Measurements from ENCODE around the gene RDM1. TPM values are rescaled to one million over a fixed set of nuclear protein-coding genes. Genes with fewer than 3 reads are reported as not detected.

Gene RDM1
- 1 to 10 TPM in 1 of 3 donors, under 1 TPM in 1, not detected in 1; 0.82 to 1.7 TPM for polyA plus RNA-seq

- Mint-ChIP-seq H3K27me3 (ENCODE audit: low read depth in 3 of 3) (peaks cover 3 to 4% (median 3%) of the 10 kb centered on the region in 3 donors), H3K36me3 (peaks cover 0 to 11% (median 11%) of the 10 kb centered on the region in 3 donors), H3K4me1 (peaks cover 26 to 32% of the 10 kb centered on the region in 2 donors), H3K9me3 (no peaks in the 10 kb centered on the region), H3K27ac (peak within 1 kb of the TSS; percentile 56 to 87 (median 76)), H3K4me3 (peak within 1 kb of the TSS; percentile 88 to 93 (median 89))
- peak; percentile 71 to 75 (median 75) for DNase-seq
These were observed at the start of gene RDM1 for GRCh38 chr17:35930211-35931065. Gene RDM1 (minus strand): TSS chr17:35930773. CDS start chr17:35930727, 46 bp downstream.

- no peak for DNase-seq
- peaks cover 0 to 19% (median 8%) of the 10 kb centered on the region in 3 donors for H3K36me3 Mint-ChIP-seq
- peak overlapping the region in 3 of 6 donors; percentile 35 to 60 (median 60) for H3K27ac Mint-ChIP-seq
- H3K27me3 Mint-ChIP-seq (ENCODE audit: low read depth in 3 of 3), result peaks cover 0 to 3% (median 0%) of the 10 kb centered on the region in 3 donors
- no peak overlapping the region for H3K4me3 Mint-ChIP-seq
- H3K4me1 Mint-ChIP-seq, result peaks cover 46 to 49% of the 10 kb centered on the region in 2 donors
- H3K9me3 Mint-ChIP-seq, result peaks cover 0 to 1% (median 0%) of the 10 kb centered on the region in 6 donors
These were observed 47.8 kb upstream of the RDM1 start for GRCh38 chr17:35978346-35978745.

GRCh38 chr17:35977509-35977908, 46.9 kb upstream of the RDM1 start:
- Mint-ChIP-seq H3K36me3 (peaks cover 0 to 19% (median 14%) of the 10 kb centered on the region in 3 donors), H3K4me1 (peaks cover 39 to 41% of the 10 kb centered on the region in 2 donors), H3K27me3 (ENCODE audit: low read depth in 3 of 3) (peaks cover 0 to 4% (median 0%) of the 10 kb centered on the region in 3 donors), H3K9me3 (peaks cover 0 to 1% (median 0%) of the 10 kb centered on the region in 6 donors), H3K4me3 (peak overlapping the region in 1 of 5 donors; percentile 21), H3K27ac (peak overlapping the region in 5 of 6 donors; percentile 10 to 82 (median 49))
- no peak for DNase-seq

- Mint-ChIP-seq H3K36me3 (peaks cover 0 to 23% (median 5%) of the 10 kb centered on the region in 3 donors), H3K4me3 (no peak overlapping the region), H3K27ac (peak overlapping the region in 4 of 6 donors; percentile 0 to 80 (median 16)), H3K9me3 (no peaks in the 10 kb centered on the region), H3K4me1 (peaks cover 41 to 45% of the 10 kb centered on the region in 2 donors), H3K27me3 (ENCODE audit: low read depth in 3 of 3) (peaks cover 0 to 3% (median 2%) of the 10 kb centered on the region in 3 donors)
- no peak for DNase-seq
These were observed 43.0 kb upstream of the RDM1 start for GRCh38 chr17:35973333-35974260.

- Mint-ChIP-seq H3K36me3 (peaks cover 0 to 18% (median 5%) of the 10 kb centered on the region in 3 donors), H3K4me3 (no peak overlapping the region), H3K4me1 (peaks cover 34 to 39% of the 10 kb centered on the region in 2 donors), H3K27me3 (ENCODE audit: low read depth in 3 of 3) (peaks cover 0 to 3% (median 2%) of the 10 kb centered on the region in 3 donors), H3K27ac (peak overlapping the region in 4 of 6 donors; percentile 0 to 80 (median 69)), H3K9me3 (no peaks in the 10 kb centered on the region)
- DNase-seq, result no peak
These were observed 42.4 kb upstream of the RDM1 start for GRCh38 chr17:35972945-35973332.

- peaks cover 0 to 18% (median 5%) of the 10 kb centered on the region in 3 donors for H3K36me3 Mint-ChIP-seq
- no peak for DNase-seq
- H3K4me1 Mint-ChIP-seq, result peaks cover 30 to 35% of the 10 kb centered on the region in 2 donors
- no peaks in the 10 kb centered on the region for H3K9me3 Mint-ChIP-seq
- H3K4me3 Mint-ChIP-seq, result no peak overlapping the region
- H3K27ac Mint-ChIP-seq, result peak overlapping the region in 3 of 6 donors; percentile 8 to 74 (median 64)
- H3K27me3 Mint-ChIP-seq (ENCODE audit: low read depth in 3 of 3), result peaks cover 0 to 3% (median 2%) of the 10 kb centered on the region in 3 donors
These were observed 42.0 kb upstream of the RDM1 start for GRCh38 chr17:35972535-35972934.

GRCh38 chr17:35972066-35972465, 41.5 kb upstream of the RDM1 start:
- Mint-ChIP-seq H3K27ac (peak overlapping the region in 3 of 6 donors; percentile 64 to 70 (median 67)), H3K4me1 (peaks cover 28 to 32% of the 10 kb centered on the region in 2 donors), H3K36me3 (peaks cover 0 to 18% (median 5%) of the 10 kb centered on the region in 3 donors), H3K27me3 (ENCODE audit: low read depth in 3 of 3) (peaks cover 0 to 3% (median 2%) of the 10 kb centered on the region in 3 donors), H3K9me3 (no peaks in the 10 kb centered on the region), H3K4me3 (no peak overlapping the region)
- DNase-seq, result no peak

- no peaks in the 10 kb centered on the region for H3K9me3 Mint-ChIP-seq
- H3K27me3 Mint-ChIP-seq (ENCODE audit: low read depth in 3 of 3), result peaks cover 0 to 2% (median 1%) of the 10 kb centered on the region in 3 donors
- H3K27ac Mint-ChIP-seq, result peak overlapping the region; percentile 22 to 86 (median 64)
- H3K4me3 Mint-ChIP-seq, result peak overlapping the region in 2 of 5 donors; percentile 30 to 54
- H3K36me3 Mint-ChIP-seq, result peaks cover 0 to 18% (median 0%) of the 10 kb centered on the region in 3 donors
- peaks cover 14 to 19% of the 10 kb centered on the region in 2 donors for H3K4me1 Mint-ChIP-seq
- DNase-seq, result peak; percentile 76 to 80 (median 76)
These were observed 39.2 kb upstream of the RDM1 start for GRCh38 chr17:35969558-35970380.

GRCh38 chr17:35968520-35969054, 38.0 kb upstream of the RDM1 start:
- H3K36me3 Mint-ChIP-seq, result peaks cover 0 to 22% (median 0%) of the 10 kb centered on the region in 3 donors
- H3K27me3 Mint-ChIP-seq (ENCODE audit: low read depth in 3 of 3), result peaks cover 1 to 3% (median 2%) of the 10 kb centered on the region in 3 donors
- H3K4me3 Mint-ChIP-seq, result no peak overlapping the region
- H3K27ac Mint-ChIP-seq, result no peak overlapping the region
- no peak for DNase-seq
- no peaks in the 10 kb centered on the region for H3K9me3 Mint-ChIP-seq
- H3K4me1 Mint-ChIP-seq, result peaks cover 14 to 17% of the 10 kb centered on the region in 2 donors

- Mint-ChIP-seq H3K4me3 (no peak overlapping the region), H3K36me3 (peaks cover 3 to 21% (median 7%) of the 10 kb centered on the region in 3 donors), H3K27ac (peak overlapping the region in 4 of 6 donors; percentile 1 to 55 (median 12)), H3K27me3 (ENCODE audit: low read depth in 3 of 3) (peaks cover 0 to 3% (median 0%) of the 10 kb centered on the region in 3 donors), H3K9me3 (no peaks in the 10 kb centered on the region), H3K4me1 (peaks cover 12 to 14% of the 10 kb centered on the region in 2 donors)
- no peak for DNase-seq
These were observed 34.7 kb upstream of the RDM1 start for GRCh38 chr17:35965272-35965671.

GRCh38 chr17:35963663-35964062, 33.1 kb upstream of the RDM1 start:
- Mint-ChIP-seq H3K9me3 (no peaks in the 10 kb centered on the region), H3K27me3 (ENCODE audit: low read depth in 3 of 3) (peaks cover 0 to 3% (median 0%) of the 10 kb centered on the region in 3 donors), H3K4me1 (peaks cover 0 to 3% of the 10 kb centered on the region in 2 donors), H3K4me3 (no peak overlapping the region), H3K27ac (peak overlapping the region in 1 of 6 donors; percentile 71), H3K36me3 (peaks cover 3 to 21% (median 7%) of the 10 kb centered on the region in 3 donors)
- no peak for DNase-seq

GRCh38 chr17:35953720-35954119, 23.1 kb upstream of the RDM1 start:
- H3K4me1 Mint-ChIP-seq, result peaks cover 6 to 16% of the 10 kb centered on the region in 2 donors
- no peak for DNase-seq
- no peak overlapping the region for H3K4me3 Mint-ChIP-seq
- H3K36me3 Mint-ChIP-seq, result peaks cover 0 to 23% (median 14%) of the 10 kb centered on the region in 3 donors
- H3K27ac Mint-ChIP-seq, result no peak overlapping the region
- peaks cover 0 to 3% (median 2%) of the 10 kb centered on the region in 3 donors for H3K27me3 Mint-ChIP-seq (ENCODE audit: low read depth in 3 of 3)
- H3K9me3 Mint-ChIP-seq, result no peaks in the 10 kb centered on the region

Data from immature natural killer cell (primary cell).